K562 (cell line): Measurements from ENCODE around the gene MLF1. TPM values are rescaled to one million over a fixed set of nuclear protein-coding genes. Genes with fewer than 3 reads are reported as not detected.

Source experiments
- ATAC-seq: fragments of 200-7000 bp; cut with Tn5 transposase; 3 replicates; pipeline ENCODE4 v1.9.1; 2020; ENCODE audit warnings: moderate library complexity
- BruUV-seq: library from RNA; stranded (reverse); fragments of 400-500 nt; replicated peaks from 2 replicates; lab custom pipeline; 2021; lab: Mats Ljungman, UMichigan
- CTCF ChIA-PET: fragments of 300-600 bp; formaldehyde crosslinking; extraction: SDS; loops from one replicate; lab custom pipeline; 2021; ENCODE audit warnings: low intra/inter-chr PET ratio; lab: Yijun Ruan, JAX
- POLR2A ChIA-PET: fragments of 300-600, 350-650 bp; sonication (Branson Sonifier 250); formaldehyde crosslinking; extraction: SDS; loops from one replicate; lab custom pipeline; 2021; ENCODE audit warnings: antibody characterized with exemption, inconsistent platforms; lab: Yijun Ruan, JAX
- DNase-seq, 4 experiments: peaks; one replicate each; pipeline versions ENCODE4 v3.0.0 to v3.0.0-alpha.2; 2011 to 2018; ENCODE audit warnings: low spot score in 3 of 4, mixed read lengths in 3 of 4; ENCODE audit errors: extremely low read depth in 1 of 4
- FAIRE-seq: peaks from 2 replicates; lab custom pipeline; 2011; peaks lifted over from hg19 to GRCh38; lab: Jason Lieb, UNC
- H2AFZ ChIP-seq: 2 replicates; pipeline ENCODE4 v1.6.0; 2011; ENCODE audit warnings: low read depth, low read length, control low read depth, inconsistent platforms
- H3K27ac ChIP-seq: fragments of 200-600 bp; 3 replicates; pipeline ENCODE4 v1.8.0; 2011; ENCODE audit warnings: low read depth, mild to moderate bottlenecking, control low read depth, inconsistent platforms, low read length, moderate library complexity, mixed read lengths; ENCODE audit errors: extremely low read depth
- H3K27me3 ChIP-seq, 2 experiments: fragments of 300-600 bp in 1 of 2; 2 replicates in 1 of 2; 3 replicates in 1 of 2; pipeline versions ENCODE4 v1.6.0 to v1.8.0; 2011; ENCODE audit warnings: inconsistent platforms in 2 of 2, low read length in 2 of 2, mild to moderate bottlenecking in 1 of 2, mixed read lengths in 1 of 2, moderate library complexity in 1 of 2; ENCODE audit not compliant: control insufficient read depth in 2 of 2, insufficient read depth in 2 of 2
- H3K36me3 ChIP-seq: fragments of 300-600 bp; 3 replicates; pipeline ENCODE4 v1.8.0; 2011; ENCODE audit warnings: mild to moderate bottlenecking, low read length, inconsistent platforms; ENCODE audit not compliant: control insufficient read depth, insufficient read depth
- H3K4me1 ChIP-seq, 2 experiments: fragments of 200-600 bp in 1 of 2; replicated peaks in 1 of 2; 2 replicates in 1 of 2; 3 replicates in 1 of 2; pipeline versions ENCODE4 v1.5.1 to v1.8.0; 2011; ENCODE audit warnings: inconsistent platforms in 2 of 2, low read length in 2 of 2, mild to moderate bottlenecking in 1 of 2, mixed read lengths in 1 of 2, moderate library complexity in 1 of 2; ENCODE audit not compliant: control insufficient read depth in 2 of 2, insufficient read depth in 2 of 2
- H3K4me2 ChIP-seq: 2 replicates; pipeline ENCODE4 v1.6.1; 2011; ENCODE audit warnings: low read length, control low read depth, inconsistent platforms, mixed read lengths; ENCODE audit not compliant: insufficient read depth
- H3K4me3 ChIP-seq: fragments of 200-600 bp; sonication (generic), shearing (Covaris generic); 2 replicates; pipeline ENCODE4 v1.5.1; 2016; ENCODE audit warnings: control low read depth, inconsistent platforms
- H3K79me2 ChIP-seq: fragments of 200-600 bp; 3 replicates; pipeline ENCODE4 v1.8.0; 2011; ENCODE audit warnings: low read length, inconsistent platforms; ENCODE audit not compliant: control insufficient read depth, insufficient read depth
- H3K9ac ChIP-seq, 2 experiments: 2 replicates each; pipeline versions ENCODE4 v1.6.0 to v1.6.1; 2011; ENCODE audit warnings: low read depth in 2 of 2, low read length in 2 of 2, control low read depth in 1 of 2, inconsistent platforms in 1 of 2, mild to moderate bottlenecking in 1 of 2, mixed read lengths in 1 of 2; ENCODE audit not compliant: insufficient read depth in 1 of 2
- H3K9me1 ChIP-seq: one replicate; pipeline ENCODE4 v1.6.0; 2011; ENCODE audit warnings: inconsistent platforms, mild to moderate bottlenecking, low read length, moderate library complexity; ENCODE audit not compliant: control insufficient read depth, insufficient read depth
- H3K9me3 ChIP-seq: replicated peaks from 2 replicates; pipeline ENCODE4 v1.5.1; 2011; ENCODE audit warnings: low read depth, low read length, inconsistent platforms; ENCODE audit not compliant: control insufficient read depth, insufficient read depth
- H4K20me1 ChIP-seq: replicated peaks from 2 replicates; pipeline ENCODE4 v1.6.1; 2011; ENCODE audit warnings: low read length, inconsistent platforms, mixed read lengths; ENCODE audit not compliant: control insufficient read depth, insufficient read depth
- C11orf30 ChIP-seq: fragments of 450-650 bp; IDR thresholded peaks from 2 replicates; pipeline ENCODE4 v1.6.1; 2016; ENCODE audit warnings: low read depth, mild to moderate bottlenecking
- FOSL1 ChIP-seq: fragments of 200-800 bp; sonication (Bioruptor generic); conservative IDR thresholded peaks from 2 replicates; pipeline ENCODE4 v1.6.1; 2016; ENCODE audit warnings: missing genetic modification characterization, missing compliant biosample characterization
- JUNB ChIP-seq: fragments of 450-650 bp; formaldehyde crosslinking; conservative IDR thresholded peaks from 2 replicates; pipeline ENCODE4 v1.4.0; 2020; ENCODE audit warnings: mild to moderate bottlenecking
- JUND ChIP-seq, 2 experiments: IDR thresholded peaks; 2 replicates in 1 of 2; 3 replicates in 1 of 2; pipeline ENCODE4 v1.6.1; 2011; ENCODE audit warnings: borderline replicate concordance in 2 of 2, low read depth in 2 of 2, low read length in 2 of 2, improper control_type of control experiment in 1 of 2, missing biosample characterization in 1 of 2, missing genetic modification characterization in 1 of 2, missing genetic modification reagents in 1 of 2
- MEIS2 ChIP-seq: fragments of 450-650 bp; IDR thresholded peaks from 2 replicates; pipeline ENCODE4 v1.6.1; 2014; ENCODE audit warnings: mild to moderate bottlenecking; ENCODE audit not compliant: partially characterized antibody
- NR4A1 ChIP-seq, 2 experiments: fragments of 250-450 bp in 1 of 2; fragments of 450-650 bp in 1 of 2; sonication (Bioruptor Pico) in 1 of 2; IDR thresholded peaks; 2 replicates each; pipeline versions ENCODE4 v1.4.0 to v1.6.1; 2016 to 2020; ENCODE audit warnings: mild to moderate bottlenecking in 2 of 2, missing compliant biosample characterization in 1 of 2, missing genetic modification characterization in 1 of 2, moderate library complexity in 1 of 2
- RBM25 ChIP-seq: fragments of 200-400 bp; formaldehyde crosslinking; IDR thresholded peaks from 2 replicates; pipeline ENCODE4 v1.6.1; 2018; ENCODE audit warnings: low read length, low read depth, moderate library complexity; ENCODE audit not compliant: severe bottlenecking
- WHSC1 ChIP-seq: IDR thresholded peaks from one replicate; pipeline ENCODE4 v1.6.1; 2012; ENCODE audit warnings: low read length, control low read depth, inconsistent platforms
- ZBTB17 ChIP-seq: fragments of 450-650 bp; formaldehyde crosslinking; IDR thresholded peaks from 2 replicates; pipeline ENCODE4 v1.4.0; 2020; ENCODE audit warnings: mild to moderate bottlenecking
- ZNF121 ChIP-seq: sonication (generic); formaldehyde crosslinking; conservative IDR thresholded peaks from 2 replicates; pipeline ENCODE4 v1.8.0; 2022; ENCODE audit warnings: missing genetic modification reagents
- ZNF316 ChIP-seq: fragments of 450-650 bp; IDR thresholded peaks from 2 replicates; pipeline ENCODE4 v1.6.1; 2016
- ZNF77 ChIP-seq: fragments of 250-450 bp; sonication (Bioruptor Pico); IDR thresholded peaks from 2 replicates; pipeline ENCODE4 v1.5.0; 2020
- WGBS: fragments of 100-300 bp; shearing (Covaris generic); methylation state at CpG from one replicate; pipeline ENCODE4 v1.1.6; 2016; ENCODE audit warnings: low coverage, mixed read lengths; ENCODE audit not compliant: insufficient coverage; ENCODE audit errors: missing lambda C conversion rate; 5-methylcytosine and 5-hydroxymethylcytosine counted together
- in situ Hi-C: fragments of 300-500 bp; cut with MboI; formaldehyde crosslinking; loops from 4 replicates; pipeline ENCODE4 v1.15.0; 2018; ENCODE audit warnings: inconsistent platforms, mixed read lengths
- intact Hi-C: fragments of 100-400 bp; cut with micrococcal nuclease; formaldehyde crosslinking; loops from 2 replicates; pipeline ENCODE4 v1.14.2; 2022
- polyA plus RNA-seq, 8 experiments: library from polyadenylated mRNA; depleted of rRNA in 4 of 8; stranded (reverse) in 5 of 8; unstranded in 3 of 8; fragments of >200 nt; fragmentation: Nextera tagmentation in 2 of 8; fragmentation: Illumina TruSeq in 1 of 8; extraction: Ambion mirVana in 2 of 8; extraction: Trizol in 1 of 8; gene quantifications; 2 replicates each; pipeline versions ENCODE4 v1.2.1 to v1.2.3, GENCODE V29; 2011 to 2014; ENCODE audit warnings: inconsistent platforms in 1 of 8, missing spikeins in 1 of 8
- total RNA-seq, 7 experiments: library from RNA; depleted of rRNA in 6 of 7; stranded (reverse); fragments of >200 nt in 6 of 7; fragmentation: Illumina TruSeq in 2 of 7; extraction: Trizol in 2 of 7; gene quantifications; 2 replicates each; pipeline versions ENCODE4 v1.2.1 to v1.2.3, GENCODE V29; 2011 to 2021; ENCODE audit warnings: low replicate concordance in 1 of 7
- TF ChIP-seq, protein P1 (sequence below), 2 experiments: fragments of 450-650 bp in 1 of 2; sonication (generic) in 1 of 2; formaldehyde crosslinking in 1 of 2; IDR thresholded peaks in 1 of 2; conservative IDR thresholded peaks in 1 of 2; 2 replicates each; pipeline versions ENCODE4 v1.6.1 to v1.8.1; 2016 to 2023; ENCODE audit warnings: mild to moderate bottlenecking in 2 of 2, moderate library complexity in 2 of 2, inconsistent platforms in 1 of 2, missing genetic modification reagents in 1 of 2

Gene MLF1
- total and polyA plus RNA-seq, 9 of the 15 experiments (the other 6 are each of a cell fraction or from before 2014, with no cell fraction given), result 20.4 to 71.0 (median 27.1) TPM

DNA sequence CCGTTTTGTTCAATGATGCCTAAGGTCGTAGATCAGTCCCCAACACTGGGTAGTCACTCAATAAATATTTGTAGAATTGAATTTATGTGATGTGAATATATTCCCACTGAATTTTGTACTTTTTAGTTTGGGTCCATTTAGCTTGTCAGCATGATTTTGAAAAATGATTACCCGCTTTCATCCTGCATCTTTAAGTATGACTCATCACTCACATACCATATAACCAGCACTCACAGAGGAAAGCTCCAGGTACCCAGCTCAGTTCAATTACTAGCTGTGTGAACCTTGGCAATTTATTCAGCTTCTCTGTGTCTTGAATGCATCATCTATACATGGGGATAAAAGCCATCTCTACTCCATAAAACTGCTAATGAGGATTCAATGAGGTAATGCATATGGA is 2.2 kb upstream of the MLF1 start:
- no TSS peak for BruUV-seq
- ATAC-seq (no peak), FAIRE-seq (no peak), DNase-seq (no peak)
- 11% methylated on average over 3 of the region's 3 CpGs for WGBS
- in situ Hi-C loops (no loop called here), intact Hi-C loops (no loop called here)
- Histone ChIP-seq H3K4me1 (peaks cover 8 to 25% of the 10 kb centered on the region in 2 experiments; a peak in 4 of 5 replicates), H3K79me2 (peaks cover 10% of the 10 kb centered on the region; the same call in 2 of the 3 replicates), H4K20me1 (no peaks in the 10 kb centered on the region), H3K9me1 (no peaks in the 10 kb centered on the region), H2AFZ (no peak overlapping the region), H3K4me2 (no peak overlapping the region), H3K36me3 (no peaks in the 10 kb centered on the region), H3K4me3 (no peak overlapping the region), H3K9ac (no peak overlapping the region), H3K27me3 (no peaks in the 10 kb centered on the region), H3K9me3 (no peaks in the 10 kb centered on the region)
- ChIA-PET CTCF (no interaction called here), POLR2A (interaction anchor here (0.9 to 2.6 kb wide), 3 partner anchors 14 to 232 kb away, joined by 3 to 13 read pairs (median 3); no protein-coding TSS in a partner anchor)
- TF ChIP-seq RBM25, result peak; percentile 83
- no peak for TF ChIP-seq ZBTB17 (CRISPR knock-in tag)
- no peak for TF ChIP-seq WHSC1
- peak; percentile 21 for TF ChIP-seq MEIS2
- TF ChIP-seq NR4A1 (CRISPR knock-in tag; IDR thresholded peaks at IDR 0.05), result no peak
- TF ChIP-seq NR4A1 (tag; IDR thresholded peaks at IDR 0.05), result no peak
- TF ChIP-seq JUND (IDR thresholded peaks at IDR 0.05; ENCODE audit: borderline replicate concordance, low read depth, low read length), result peak; percentile 34; the same call in 1 of the 2 replicates
- TF ChIP-seq JUND (tag; IDR thresholded peaks at IDR 0.05; ENCODE audit: borderline replicate concordance, low read depth, low read length), result peak; percentile 83
- no peak for TF ChIP-seq ZNF121
- TF ChIP-seq C11orf30, result 0 out of 2 replicates have a peak, but pooled peaks have one; percentile 16
- TF ChIP-seq, protein P1, sequence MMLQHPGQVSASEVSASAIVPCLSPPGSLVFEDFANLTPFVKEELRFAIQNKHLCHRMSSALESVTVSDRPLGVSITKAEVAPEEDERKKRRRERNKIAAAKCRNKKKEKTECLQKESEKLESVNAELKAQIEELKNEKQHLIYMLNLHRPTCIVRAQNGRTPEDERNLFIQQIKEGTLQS (IDR thresholded peaks at IDR 0.05), result peak; percentile 88
- TF ChIP-seq, protein P1 (CRISPR knock-in tag; conservative IDR thresholded peaks at IDR 0.05), result no peak
- peak; percentile 59 for TF ChIP-seq ZNF316
- peak; percentile 25; the same call in 1 of the 2 replicates for TF ChIP-seq FOSL1 (tag)
- 0 out of 2 replicates have a peak, but pooled peaks have one; percentile 44 for TF ChIP-seq JUNB (CRISPR knock-in tag)
- no peak for TF ChIP-seq ZNF77
- TF ChIP-seq, all 486 proteins: peak for 8
- no peak overlapping the region for H3K27ac ChIP-seq
